WTC11 (cell line): Measurements from ENCODE around the gene FBXO9. TPM values are rescaled to one million over a fixed set of nuclear protein-coding genes. Genes with fewer than 3 reads are reported as not detected.

Experiments
- ATAC-seq: fragments of 200-7000 bp; cut with Tn5 transposase; 2 replicates; pipeline ENCODE4 v1.10.0; 2021; ENCODE audit warnings: mild to moderate bottlenecking, moderate library complexity
- CTCF ChIA-PET: fragments of 300-600 bp; sonication (Branson Sonifier 250); formaldehyde crosslinking; loops from one replicate; lab custom pipeline; 2021; ENCODE audit warnings: antibody characterized with exemption; lab: Charles Lee
- POLR2A ChIA-PET: fragments of 350-600 bp; sonication (Branson Sonifier 250); formaldehyde crosslinking; loops from one replicate; lab custom pipeline; 2021; ENCODE audit warnings: antibody characterized with exemption; lab: Charles Lee
- DNase-seq: peaks from one replicate; pipeline ENCODE4 v3.0.0; 2021; ENCODE audit warnings: low spot score
- H3K27ac Mint-ChIP-seq: 2 replicates; pipeline ENCODE4 v1.8.0; 2021; ENCODE audit warnings: mixed read lengths
- H3K27me3 Mint-ChIP-seq: 2 replicates; pipeline ENCODE4 v1.8.0; 2021; ENCODE audit warnings: low read depth, mild to moderate bottlenecking, moderate library complexity, mixed read lengths
- H3K36me3 Mint-ChIP-seq: 2 replicates; pipeline ENCODE4 v1.8.0; 2021; ENCODE audit warnings: mixed read lengths
- H3K4me1 Mint-ChIP-seq: 2 replicates; pipeline ENCODE4 v1.8.0; 2022; ENCODE audit warnings: mixed read lengths
- H3K4me3 Mint-ChIP-seq: 2 replicates; pipeline ENCODE4 v1.8.0; 2021; ENCODE audit warnings: mild to moderate bottlenecking, moderate library complexity, mixed read lengths
- H3K9me3 Mint-ChIP-seq: 2 replicates; pipeline ENCODE4 v1.8.0; 2021; ENCODE audit warnings: mixed read lengths
- ATF2 ChIP-seq: sonication (generic); formaldehyde crosslinking; IDR thresholded peaks from 2 replicates; pipeline ENCODE4 v1.8.1; 2022; ENCODE audit warnings: low read depth, missing genetic modification reagents, borderline replicate concordance
- CREB1 ChIP-seq: sonication (generic); formaldehyde crosslinking; IDR thresholded peaks from 2 replicates; pipeline ENCODE4 v1.8.0; 2023; ENCODE audit warnings: mild to moderate bottlenecking, missing genetic modification reagents
- CTCF ChIP-seq: fragments of 200-600 bp; IDR thresholded peaks from 2 replicates; pipeline ENCODE4 v1.8.0; 2022; ENCODE audit warnings: antibody characterized with exemption
- ESRRA ChIP-seq: sonication (generic); formaldehyde crosslinking; IDR thresholded peaks from 2 replicates; pipeline ENCODE4 v1.8.1; 2022; ENCODE audit warnings: mild to moderate bottlenecking, missing genetic modification reagents, borderline replicate concordance
- GRHL2 ChIP-seq: fragments of 250-450 bp; sonication (Bioruptor Pico); IDR thresholded peaks from 2 replicates; pipeline ENCODE4 v1.8.0; 2022; ENCODE audit warnings: mild to moderate bottlenecking, moderate library complexity; ENCODE audit not compliant: insufficient replicate concordance, severe bottlenecking
- NFATC4 ChIP-seq: fragments of 250-450 bp; sonication (Bioruptor Pico); IDR thresholded peaks from 2 replicates; pipeline ENCODE4 v1.9.0; 2021; ENCODE audit warnings: mild to moderate bottlenecking
- NFYB ChIP-seq: sonication (generic); formaldehyde crosslinking; conservative IDR thresholded peaks from 2 replicates; pipeline ENCODE4 v1.8.0; 2022; ENCODE audit warnings: low read depth, missing genetic modification reagents
- TP53 ChIP-seq: sonication (generic); formaldehyde crosslinking; IDR thresholded peaks from 2 replicates; pipeline ENCODE4 v1.8.1; 2023; ENCODE audit warnings: mild to moderate bottlenecking, missing genetic modification reagents
- ZNF512 ChIP-seq: sonication (generic); formaldehyde crosslinking; IDR thresholded peaks from 2 replicates; pipeline ENCODE4 v1.8.1; 2022; ENCODE audit warnings: missing genetic modification reagents, borderline replicate concordance
- total RNA-seq: library from RNA; stranded (reverse); gene quantifications from 3 replicates; pipeline ENCODE4 v1.2.3, GENCODE V29; 2021
- TF ChIP-seq, protein P1 (sequence below): sonication (generic); formaldehyde crosslinking; IDR thresholded peaks from 2 replicates; pipeline ENCODE4 v1.8.0; 2022; ENCODE audit warnings: mild to moderate bottlenecking, missing genetic modification reagents
- TF ChIP-seq, protein P2 (sequence below): fragments of 250-450 bp; sonication (Bioruptor Pico); IDR thresholded peaks from 2 replicates; pipeline ENCODE4 v1.9.0; 2021; ENCODE audit warnings: mild to moderate bottlenecking
- TF ChIP-seq, protein P3 (sequence below): fragments of 250-450 bp; sonication (Bioruptor Pico); IDR thresholded peaks from 2 replicates; pipeline ENCODE4 v2.1.2; 2022; ENCODE audit warnings: mild to moderate bottlenecking, moderate library complexity

The FBXO9 gene
- total RNA-seq, 1 experiment from 2014 or later, result 54.4 TPM

DNA sequence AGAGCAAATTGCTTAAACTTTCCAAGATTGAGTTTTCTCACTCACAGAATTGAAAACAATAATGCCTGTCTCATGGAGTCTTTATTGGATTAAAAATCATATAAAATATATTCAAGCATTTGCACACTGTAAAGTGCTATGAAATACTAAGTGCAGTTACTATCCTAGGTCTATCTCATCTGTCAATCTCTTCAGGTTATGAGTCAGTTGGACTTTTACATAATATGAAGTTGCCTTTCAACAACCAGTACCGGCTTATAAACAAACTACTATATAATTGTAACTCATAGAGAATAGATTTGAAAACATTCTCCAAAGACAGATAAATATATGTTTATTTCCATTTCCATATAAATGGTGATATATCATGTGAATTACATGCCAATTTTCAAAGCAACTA, 49.7 kb upstream of the FBXO9 start (continued):
- TF ChIP-seq, protein P1, sequence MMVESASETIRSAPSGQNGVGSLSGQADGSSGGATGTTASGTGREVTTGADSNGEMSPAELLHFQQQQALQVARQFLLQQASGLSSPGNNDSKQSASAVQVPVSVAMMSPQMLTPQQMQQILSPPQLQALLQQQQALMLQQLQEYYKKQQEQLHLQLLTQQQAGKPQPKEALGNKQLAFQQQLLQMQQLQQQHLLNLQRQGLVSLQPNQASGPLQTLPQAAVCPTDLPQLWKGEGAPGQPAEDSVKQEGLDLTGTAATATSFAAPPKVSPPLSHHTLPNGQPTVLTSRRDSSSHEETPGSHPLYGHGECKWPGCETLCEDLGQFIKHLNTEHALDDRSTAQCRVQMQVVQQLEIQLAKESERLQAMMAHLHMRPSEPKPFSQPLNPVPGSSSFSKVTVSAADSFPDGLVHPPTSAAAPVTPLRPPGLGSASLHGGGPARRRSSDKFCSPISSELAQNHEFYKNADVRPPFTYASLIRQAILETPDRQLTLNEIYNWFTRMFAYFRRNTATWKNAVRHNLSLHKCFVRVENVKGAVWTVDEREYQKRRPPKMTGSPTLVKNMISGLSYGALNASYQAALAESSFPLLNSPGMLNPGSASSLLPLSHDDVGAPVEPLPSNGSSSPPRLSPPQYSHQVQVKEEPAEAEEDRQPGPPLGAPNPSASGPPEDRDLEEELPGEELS, result no peak
- TF ChIP-seq, all 79 proteins: peak for 0

DNA sequence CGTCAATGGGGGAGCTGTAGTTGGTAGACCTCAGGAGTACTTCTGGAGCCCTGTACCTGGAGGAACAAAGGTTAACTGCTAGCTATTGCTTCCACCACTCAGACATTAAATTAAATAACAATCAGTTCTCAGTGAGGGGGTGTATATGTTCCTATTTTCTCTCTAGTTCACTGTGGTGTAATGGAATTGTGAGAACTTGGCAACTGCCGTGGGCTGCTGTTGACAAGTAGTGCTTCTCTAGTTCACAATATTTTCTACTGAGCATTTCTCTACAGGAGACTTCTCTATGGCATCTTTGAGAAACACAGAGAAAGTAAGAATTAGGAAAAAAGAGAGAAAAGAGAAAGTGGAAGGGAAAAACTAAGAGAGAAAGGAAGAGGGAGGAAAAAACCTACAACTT, 46.8 kb upstream of the FBXO9 start:
- peaks cover 21% of the 10 kb centered on the region for H3K36me3 Mint-ChIP-seq
- no peaks in the 10 kb centered on the region for H3K9me3 Mint-ChIP-seq
- no peak for DNase-seq
- 0 out of 2 replicates have a peak, but pooled peaks cover 3% of the 10 kb centered on the region for H3K4me1 Mint-ChIP-seq
- no peaks in the 10 kb centered on the region for H3K27me3 Mint-ChIP-seq
- no peak overlapping the region for H3K27ac Mint-ChIP-seq
- H3K4me3 Mint-ChIP-seq, result no peak overlapping the region
- CTCF ChIA-PET, result interaction anchor here (0.5 kb wide), 1 partner anchor 611 kb away, joined by 3 read pairs; no protein-coding TSS in a partner anchor
- POLR2A ChIA-PET, result no interaction called here
- TF ChIP-seq ZNF512 (CRISPR knock-in tag), result no peak
- TF ChIP-seq, protein P2, sequence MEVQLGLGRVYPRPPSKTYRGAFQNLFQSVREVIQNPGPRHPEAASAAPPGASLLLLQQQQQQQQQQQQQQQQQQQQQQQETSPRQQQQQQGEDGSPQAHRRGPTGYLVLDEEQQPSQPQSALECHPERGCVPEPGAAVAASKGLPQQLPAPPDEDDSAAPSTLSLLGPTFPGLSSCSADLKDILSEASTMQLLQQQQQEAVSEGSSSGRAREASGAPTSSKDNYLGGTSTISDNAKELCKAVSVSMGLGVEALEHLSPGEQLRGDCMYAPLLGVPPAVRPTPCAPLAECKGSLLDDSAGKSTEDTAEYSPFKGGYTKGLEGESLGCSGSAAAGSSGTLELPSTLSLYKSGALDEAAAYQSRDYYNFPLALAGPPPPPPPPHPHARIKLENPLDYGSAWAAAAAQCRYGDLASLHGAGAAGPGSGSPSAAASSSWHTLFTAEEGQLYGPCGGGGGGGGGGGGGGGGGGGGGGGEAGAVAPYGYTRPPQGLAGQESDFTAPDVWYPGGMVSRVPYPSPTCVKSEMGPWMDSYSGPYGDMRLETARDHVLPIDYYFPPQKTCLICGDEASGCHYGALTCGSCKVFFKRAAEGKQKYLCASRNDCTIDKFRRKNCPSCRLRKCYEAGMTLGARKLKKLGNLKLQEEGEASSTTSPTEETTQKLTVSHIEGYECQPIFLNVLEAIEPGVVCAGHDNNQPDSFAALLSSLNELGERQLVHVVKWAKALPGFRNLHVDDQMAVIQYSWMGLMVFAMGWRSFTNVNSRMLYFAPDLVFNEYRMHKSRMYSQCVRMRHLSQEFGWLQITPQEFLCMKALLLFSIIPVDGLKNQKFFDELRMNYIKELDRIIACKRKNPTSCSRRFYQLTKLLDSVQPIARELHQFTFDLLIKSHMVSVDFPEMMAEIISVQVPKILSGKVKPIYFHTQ, result no peak
- TF ChIP-seq, all 79 proteins: peak for 0
- ATAC-seq, result no peak

DNA sequence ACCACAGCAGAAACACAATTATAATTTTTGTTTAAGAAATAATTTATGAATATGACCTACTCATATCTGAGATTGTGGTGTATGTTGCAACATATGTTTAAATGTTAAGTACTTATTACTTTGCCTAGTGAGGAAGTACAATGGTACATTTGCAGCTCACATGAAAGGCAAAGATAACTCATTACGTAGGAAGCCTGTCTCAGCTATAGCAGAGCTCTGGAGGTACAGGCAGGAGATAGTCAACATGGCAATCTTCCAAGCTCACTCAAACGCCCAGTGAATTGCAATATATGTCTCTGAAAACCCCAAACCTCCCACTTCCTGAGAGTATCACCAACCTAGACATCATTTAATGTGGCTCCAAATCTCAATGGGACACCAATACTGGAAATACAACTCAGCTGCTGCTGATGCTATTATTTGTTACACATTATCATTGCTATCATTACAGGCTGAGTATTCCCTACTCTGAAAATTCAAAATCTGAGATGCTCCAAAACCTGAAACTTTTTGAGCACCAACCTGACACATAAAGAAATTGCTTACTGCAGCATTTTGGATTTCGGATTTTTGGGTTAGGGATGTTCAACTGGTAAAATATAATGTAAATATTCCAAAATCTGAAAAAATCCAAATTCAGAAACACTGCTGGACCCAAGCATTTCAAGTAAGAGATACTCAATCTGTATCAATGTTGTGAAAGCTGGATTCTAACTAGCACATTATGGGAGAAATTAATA, 45.0 kb upstream of the FBXO9 start:
- CTCF ChIA-PET, result interaction anchor here (0.6 kb wide), 1 partner anchor 863 kb away, joined by 3 read pairs; no protein-coding TSS in a partner anchor
- no peaks in the 10 kb centered on the region for H3K27me3 Mint-ChIP-seq
- no peak for ATAC-seq

More for the DNA sequence above, 45.0 kb upstream of the FBXO9 start:
- POLR2A ChIA-PET, result no interaction called here
- Mint-ChIP-seq H3K4me3 (no peak overlapping the region), H3K36me3 (peaks cover 21% of the 10 kb centered on the region), H3K27ac (no peak overlapping the region), H3K9me3 (no peaks in the 10 kb centered on the region), H3K4me1 (0 out of 2 replicates have a peak, but pooled peaks cover 3% of the 10 kb centered on the region)
- no peak for DNase-seq
- no peak for TF ChIP-seq TP53 (CRISPR knock-in tag)
- TF ChIP-seq CTCF, result no peak
- no peak for TF ChIP-seq ESRRA (CRISPR knock-in tag)
- TF ChIP-seq ATF2 (CRISPR knock-in tag), result no peak
- no peak for TF ChIP-seq GRHL2 (CRISPR knock-in tag)
- no peak for TF ChIP-seq CREB1 (CRISPR knock-in tag)
- TF ChIP-seq, protein P3, sequence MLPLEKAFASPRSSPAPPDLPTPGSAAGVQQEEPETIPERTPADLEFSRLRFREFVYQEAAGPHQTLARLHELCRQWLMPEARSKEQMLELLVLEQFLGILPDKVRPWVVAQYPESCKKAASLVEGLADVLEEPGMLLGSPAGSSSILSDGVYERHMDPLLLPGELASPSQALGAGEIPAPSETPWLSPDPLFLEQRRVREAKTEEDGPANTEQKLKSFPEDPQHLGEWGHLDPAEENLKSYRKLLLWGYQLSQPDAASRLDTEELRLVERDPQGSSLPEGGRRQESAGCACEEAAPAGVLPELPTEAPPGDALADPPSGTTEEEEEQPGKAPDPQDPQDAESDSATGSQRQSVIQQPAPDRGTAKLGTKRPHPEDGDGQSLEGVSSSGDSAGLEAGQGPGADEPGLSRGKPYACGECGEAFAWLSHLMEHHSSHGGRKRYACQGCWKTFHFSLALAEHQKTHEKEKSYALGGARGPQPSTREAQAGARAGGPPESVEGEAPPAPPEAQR (CRISPR knock-in tag), result no peak
- no peak for TF ChIP-seq NFATC4 (CRISPR knock-in tag)
- TF ChIP-seq NFYB (CRISPR knock-in tag), result no peak
